ENCODE data around the gene CPT2.

Gene CPT2

DNA sequence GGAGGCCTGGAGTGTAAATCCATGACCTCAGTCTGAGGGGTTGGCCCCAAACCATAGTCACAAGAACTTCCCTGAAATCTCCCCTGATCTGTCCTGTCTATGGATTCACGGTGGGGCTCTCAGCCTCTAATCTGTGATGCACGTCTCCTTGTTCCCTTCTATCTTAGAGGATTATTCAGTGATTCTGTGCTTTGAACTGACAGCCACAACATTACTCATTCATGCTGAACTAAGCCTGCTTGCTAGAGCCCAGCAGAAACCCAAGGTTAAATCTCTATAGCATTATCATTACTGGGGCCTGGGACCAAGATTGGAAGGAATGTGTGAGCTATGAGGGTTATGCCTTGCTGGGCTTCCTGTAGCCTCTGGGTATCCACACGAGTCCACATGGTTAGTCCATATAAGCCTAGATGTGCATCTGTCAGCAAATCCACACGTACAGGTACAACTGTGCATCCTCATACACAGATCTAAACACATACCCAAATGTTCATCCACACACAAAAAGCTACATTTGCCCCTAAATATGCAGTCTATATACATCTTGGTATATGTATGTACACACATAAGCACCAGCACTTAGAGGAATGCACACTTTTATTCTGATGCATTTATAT, 64.1 kb downstream of the CPT2 start:
- DNase-seq (ENCODE audit: low read depth in 1 of 2, low spot score in 1 of 2) = no peak

DNA sequence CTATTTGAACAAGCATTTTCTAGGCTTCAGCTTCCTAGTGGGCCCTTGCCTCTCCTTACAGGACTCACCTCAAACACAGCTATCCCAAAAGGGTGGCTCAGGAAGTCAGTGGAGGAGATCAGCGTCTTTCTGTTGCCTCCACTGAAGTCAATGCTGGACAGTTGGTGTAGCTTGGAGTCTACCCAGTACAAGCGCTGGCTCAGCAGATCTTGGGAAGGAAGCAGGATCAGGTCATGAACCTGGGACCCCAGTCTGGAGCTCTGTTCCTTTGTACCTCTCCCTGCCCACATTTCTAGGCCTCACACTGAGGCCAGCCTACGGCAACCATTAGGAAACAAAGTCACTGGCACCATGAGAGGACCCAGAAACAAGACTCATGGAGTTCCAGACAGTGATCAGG, 65.4 kb downstream of the CPT2 start:
- no peak for DNase-seq (ENCODE audit: low read depth in 1 of 2, low spot score in 1 of 2)
